ENCODE measurements around the gene FAM20C.

- TF ChIP-seq CTCF (conservative IDR thresholded peaks at IDR 0.05; ENCODE audit: low read length) (no peak), EZH2phosphoT487 (IDR thresholded peaks at IDR 0.05; ENCODE audit: borderline replicate concordance, low read depth, low read length) (no peak)
Measured at GRCh38 chr7:159370-160270, 32.8 kb upstream of the FAM20C start.
